Keratinocyte (primary cell): ENCODE results near the gene ZC3H6. TPM values are rescaled to one million over a fixed set of nuclear protein-coding genes. Genes with fewer than 3 reads are reported as not detected.

ENCODE experiments used
- DNase-seq: peaks from one replicate; pipeline ENCODE4 v3.0.0-alpha.2; 2011; ENCODE audit warnings: low read depth, missing footprints, low spot score
- FAIRE-seq: peaks from 2 replicates; lab custom pipeline; 2011; peaks lifted over from hg19 to GRCh38; lab: Jason Lieb, UNC
- H2AFZ ChIP-seq: 2 replicates; pipeline ENCODE4 v1.6.0; 2012; ENCODE audit warnings: low read length, control low read depth, inconsistent platforms; ENCODE audit not compliant: control insufficient read depth
- H3K27ac ChIP-seq: 2 replicates; pipeline ENCODE4 v1.5.1; 2011; ENCODE audit warnings: low read length; ENCODE audit not compliant: control insufficient read depth, insufficient read depth
- H3K27me3 ChIP-seq: 3 replicates; pipeline ENCODE4 v1.6.0; 2011; ENCODE audit warnings: low read length; ENCODE audit not compliant: control insufficient read depth, insufficient read depth; ENCODE audit errors: extremely low read depth
- H3K36me3 ChIP-seq, 2 experiments: 2 replicates in 1 of 2; 3 replicates in 1 of 2; pipeline ENCODE4 v1.5.1; 2011; ENCODE audit warnings: low read length in 2 of 2, mild to moderate bottlenecking in 1 of 2; ENCODE audit not compliant: control insufficient read depth in 2 of 2, insufficient read depth in 2 of 2; ENCODE audit errors: extremely low read depth in 1 of 2
- H3K4me1 ChIP-seq: 3 replicates; pipeline ENCODE4 v1.5.1; 2011; ENCODE audit warnings: low read length; ENCODE audit not compliant: control insufficient read depth, insufficient read depth; ENCODE audit errors: extremely low read depth
- H3K4me2 ChIP-seq: 3 replicates; pipeline ENCODE4 v1.6.0; 2011; ENCODE audit warnings: low read depth, low read length; ENCODE audit not compliant: control insufficient read depth, insufficient read depth; ENCODE audit errors: extremely low read depth
- H3K4me3 ChIP-seq, 3 experiments: fragments of 200-600 bp in 1 of 3; sonication (generic) in 1 of 3; 2 replicates in 2 of 3; 3 replicates in 1 of 3; pipeline ENCODE4 v1.5.1; 2011 to 2016; ENCODE audit warnings: low read length in 3 of 3, mild to moderate bottlenecking in 3 of 3, control low read depth in 2 of 3, inconsistent platforms in 1 of 3, low read depth in 1 of 3, mixed read lengths in 1 of 3, mixed run types in 1 of 3, moderate library complexity in 1 of 3; ENCODE audit not compliant: control insufficient read depth in 2 of 3, insufficient read depth in 2 of 3; ENCODE audit errors: extremely low read depth in 1 of 3
- H3K79me2 ChIP-seq: 2 replicates; pipeline ENCODE4 v1.6.0; 2012; ENCODE audit warnings: low read length; ENCODE audit not compliant: control insufficient read depth, insufficient read depth
- H3K9ac ChIP-seq: 3 replicates; pipeline ENCODE4 v1.6.0; 2011; ENCODE audit warnings: low read length; ENCODE audit not compliant: control insufficient read depth, insufficient read depth; ENCODE audit errors: extremely low read depth
- H3K9me1 ChIP-seq: 3 replicates; pipeline ENCODE4 v1.6.0; 2011; ENCODE audit warnings: low read length; ENCODE audit not compliant: control insufficient read depth, insufficient read depth; ENCODE audit errors: extremely low read depth
- H3K9me3 ChIP-seq: 2 replicates; pipeline ENCODE4 v1.5.1; 2012; ENCODE audit warnings: low read depth, low read length; ENCODE audit not compliant: control insufficient read depth
- H4K20me1 ChIP-seq: 3 replicates; pipeline ENCODE4 v1.6.0; 2011; ENCODE audit warnings: low read length; ENCODE audit not compliant: control insufficient read depth, insufficient read depth; ENCODE audit errors: extremely low read depth
- EZH2 ChIP-seq: IDR thresholded peaks from one replicate; pipeline ENCODE4 v1.6.1; 2012; ENCODE audit warnings: inconsistent platforms, mild to moderate bottlenecking, low read length, moderate library complexity
- dilution Hi-C: fragments of 300-500 bp; cut with MboI; formaldehyde crosslinking; loops from one replicate; pipeline ENCODE4 v1.7.0; 2020; ENCODE audit warnings: low sequenced_read_pairs; ENCODE audit not compliant: extremely low pct_ligation_motif_present
- polyA minus RNA-seq, 3 experiments: library from RNA; depleted of rRNA, polyadenylated mRNA; stranded (reverse); fragments of >200 nt; gene quantifications; 1 replicate in 1 of 3; 2 replicates in 1 of 3; 3 replicates in 1 of 3; pipeline ENCODE4 v1.2.3, GENCODE V29; 2011
- polyA plus RNA-seq, 5 experiments: library from polyadenylated mRNA; depleted of rRNA in 3 of 5; stranded (reverse) in 3 of 5; stranded (forward) in 1 of 5; unstranded in 1 of 5; fragments of >200 nt; gene quantifications; 1 replicate in 1 of 5; 2 replicates in 3 of 5; 3 replicates in 1 of 5; pipeline versions ENCODE4 v1.2.1 to v1.2.3, GENCODE V29; 2011 to 2012; ENCODE audit warnings: missing spikeins in 2 of 5, low read depth in 1 of 5, low replicate concordance in 1 of 5
- TF ChIP-seq, protein P1 (sequence below), 3 experiments: IDR thresholded peaks in 1 of 3; conservative IDR thresholded peaks in 1 of 3; optimal IDR thresholded peaks in 1 of 3; 2 replicates in 2 of 3; 3 replicates in 1 of 3; pipeline versions ENCODE3 to v1.5.1; 2011; ENCODE audit warnings: low read length in 3 of 3, mild to moderate bottlenecking in 3 of 3, moderate library complexity in 2 of 3, control low read depth in 1 of 3, inconsistent platforms in 1 of 3; ENCODE audit not compliant: insufficient read depth in 2 of 3; ENCODE audit errors: extremely low read depth in 1 of 3

Gene ZC3H6
- polyA plus RNA-seq (0.51 to 1.0 TPM (median 0.75 TPM) in 3 replicates), polyA minus RNA-seq (0.62 to 1.4 TPM (median 1.2 TPM) in 3 replicates)
- polyA plus RNA-seq (2011; ENCODE audit: low read depth) = 21.3 TPM
- 0.34 and 0.58 TPM in 2 replicates for polyA plus RNA-seq (2011; cell fraction: cytosol; rRNA removed)
- 1.2 and 1.4 TPM in 2 replicates for polyA plus RNA-seq (2011; cell fraction: nucleus; rRNA removed)
- polyA plus RNA-seq (2012; ENCODE audit: low replicate concordance) = 1.3 and 5.9 TPM in 2 replicates
- polyA minus RNA-seq (2011; cell fraction: cytosol; rRNA and poly(A)+ RNA removed) = 0.38 TPM
- polyA minus RNA-seq (2011; cell fraction: nucleus; rRNA and poly(A)+ RNA removed) = 0.74 and 2.3 TPM in 2 replicates

- no peaks in the 10 kb centered on the region for H4K20me1 ChIP-seq
- no peaks in the 10 kb centered on the region for H3K36me3 ChIP-seq
- FAIRE-seq (peak; percentile 57), DNase-seq (peak; percentile 52)
- no peaks in the 10 kb centered on the region for H3K9me1 ChIP-seq
- no peaks in the 10 kb centered on the region for H3K4me1 ChIP-seq
- H3K9me3 ChIP-seq = no peaks in the 10 kb centered on the region
- no peaks in the 10 kb centered on the region for H3K27me3 ChIP-seq
- TF ChIP-seq, protein P1, sequence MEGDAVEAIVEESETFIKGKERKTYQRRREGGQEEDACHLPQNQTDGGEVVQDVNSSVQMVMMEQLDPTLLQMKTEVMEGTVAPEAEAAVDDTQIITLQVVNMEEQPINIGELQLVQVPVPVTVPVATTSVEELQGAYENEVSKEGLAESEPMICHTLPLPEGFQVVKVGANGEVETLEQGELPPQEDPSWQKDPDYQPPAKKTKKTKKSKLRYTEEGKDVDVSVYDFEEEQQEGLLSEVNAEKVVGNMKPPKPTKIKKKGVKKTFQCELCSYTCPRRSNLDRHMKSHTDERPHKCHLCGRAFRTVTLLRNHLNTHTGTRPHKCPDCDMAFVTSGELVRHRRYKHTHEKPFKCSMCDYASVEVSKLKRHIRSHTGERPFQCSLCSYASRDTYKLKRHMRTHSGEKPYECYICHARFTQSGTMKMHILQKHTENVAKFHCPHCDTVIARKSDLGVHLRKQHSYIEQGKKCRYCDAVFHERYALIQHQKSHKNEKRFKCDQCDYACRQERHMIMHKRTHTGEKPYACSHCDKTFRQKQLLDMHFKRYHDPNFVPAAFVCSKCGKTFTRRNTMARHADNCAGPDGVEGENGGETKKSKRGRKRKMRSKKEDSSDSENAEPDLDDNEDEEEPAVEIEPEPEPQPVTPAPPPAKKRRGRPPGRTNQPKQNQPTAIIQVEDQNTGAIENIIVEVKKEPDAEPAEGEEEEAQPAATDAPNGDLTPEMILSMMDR (optimal IDR thresholded peaks at IDR 0.05 in 1 of 3, IDR thresholded peaks at IDR 0.05 in 1 of 3, conservative IDR thresholded peaks at IDR 0.05 in 1 of 3; ENCODE audit: extremely low read depth in 1 of 3, insufficient read depth in 2 of 3, low read length in 3 of 3) = peak in 2 of 3 experiments; percentile 19 to 27
- no peak for TF ChIP-seq EZH2
- peak within 1 kb of the TSS; percentile 81 to 95 (median 94) for H3K4me3 ChIP-seq
- dilution Hi-C loops = no loop called here
- H3K4me2 ChIP-seq = peak within 1 kb of the TSS; percentile 83
- peak within 1 kb of the TSS; percentile 98 for H3K9ac ChIP-seq
- H3K27ac ChIP-seq = peak within 1 kb of the TSS; percentile 89
- no peaks in the 10 kb centered on the region for H3K79me2 ChIP-seq
- peak within 1 kb of the TSS; percentile 92 for H2AFZ ChIP-seq
These were observed at the start of gene ZC3H6 for GRCh38 chr2:112275311-112275886. Gene ZC3H6 (plus strand): TSS chr2:112275597. CDS start chr2:112275995, 398 bp downstream.

GRCh38 chr2:112229348-112229747 is 46.0 kb upstream of the ZC3H6 start:
- Histone ChIP-seq H2AFZ (no peak overlapping the region), H3K36me3 (peaks cover 0 to 3% of the 10 kb centered on the region in 2 experiments), H3K4me2 (no peak overlapping the region), H3K9ac (no peak overlapping the region), H3K9me1 (no peaks in the 10 kb centered on the region), H3K4me3 (no peak overlapping the region), H3K27ac (no peak overlapping the region), H3K79me2 (no peaks in the 10 kb centered on the region), H4K20me1 (no peaks in the 10 kb centered on the region), H3K9me3 (no peaks in the 10 kb centered on the region), H3K4me1 (peaks cover 12% of the 10 kb centered on the region), H3K27me3 (no peaks in the 10 kb centered on the region)
- FAIRE-seq = peak; percentile 94
- dilution Hi-C loops = no loop called here
- peak; percentile 84 for DNase-seq
- TF ChIP-seq EZH2 = no peak
- TF ChIP-seq, protein P1 (optimal IDR thresholded peaks at IDR 0.05 in 1 of 3, IDR thresholded peaks at IDR 0.05 in 1 of 3, conservative IDR thresholded peaks at IDR 0.05 in 1 of 3; ENCODE audit: extremely low read depth in 1 of 3, insufficient read depth in 2 of 3, low read length in 3 of 3) = no peak
